Glutamatergic neuron (in vitro differentiated cells): ENCODE data around the gene ARID1B. TPM values are rescaled to one million over a fixed set of nuclear protein-coding genes. Genes with fewer than 3 reads are reported as not detected.
A peak's percentile ranks its signal among the peaks of the same experiment; 100 is the strongest.

ENCODE experiments used
- DNase-seq: peaks from one replicate; pipeline ENCODE4 v3.0.0; 2022
- H3K27ac Mint-ChIP-seq: one replicate; pipeline ENCODE4 v1.8.0; 2020; ENCODE audit warnings: mild to moderate bottlenecking, mixed read lengths, inconsistent platforms; ENCODE audit not compliant: unreplicated experiment
- H3K27me3 Mint-ChIP-seq: one replicate; pipeline ENCODE4 v1.8.0; 2020; ENCODE audit warnings: mild to moderate bottlenecking, moderate library complexity, mixed read lengths, inconsistent platforms; ENCODE audit not compliant: unreplicated experiment
- H3K36me3 Mint-ChIP-seq: one replicate; pipeline ENCODE4 v1.8.0; 2020; ENCODE audit warnings: mild to moderate bottlenecking, mixed read lengths, inconsistent platforms; ENCODE audit not compliant: unreplicated experiment
- H3K4me1 Mint-ChIP-seq: one replicate; pipeline ENCODE4 v1.8.0; 2020; ENCODE audit warnings: mild to moderate bottlenecking, low read depth, mixed read lengths, inconsistent platforms; ENCODE audit not compliant: unreplicated experiment
- H3K4me3 Mint-ChIP-seq: one replicate; pipeline ENCODE4 v1.8.0; 2020; ENCODE audit warnings: mild to moderate bottlenecking, mixed read lengths, inconsistent platforms; ENCODE audit not compliant: unreplicated experiment
- H3K9me3 Mint-ChIP-seq: one replicate; pipeline ENCODE4 v1.8.0; 2020; ENCODE audit warnings: mild to moderate bottlenecking, moderate library complexity, mixed read lengths, inconsistent platforms; ENCODE audit not compliant: unreplicated experiment
- total RNA-seq: library from RNA; stranded (reverse); fragmentation: NEBNext Ultra II Directional; extraction: Animal tissue kit (Norgen Biotek cat#: 25700); gene quantifications from one replicate; pipeline ENCODE4 v1.2.1, GENCODE V29; 2021; ENCODE audit not compliant: unreplicated experiment
- TF ChIP-seq, protein P1 (sequence below): fragments of 200-600 bp; sonication (generic); IDR thresholded peaks from one replicate; pipeline ENCODE4 v1.5.0; 2021; ENCODE audit not compliant: partially characterized antibody, unreplicated experiment

The ARID1B gene
- total RNA-seq, 1 donor from 2014 or later, result 202 TPM

DNA sequence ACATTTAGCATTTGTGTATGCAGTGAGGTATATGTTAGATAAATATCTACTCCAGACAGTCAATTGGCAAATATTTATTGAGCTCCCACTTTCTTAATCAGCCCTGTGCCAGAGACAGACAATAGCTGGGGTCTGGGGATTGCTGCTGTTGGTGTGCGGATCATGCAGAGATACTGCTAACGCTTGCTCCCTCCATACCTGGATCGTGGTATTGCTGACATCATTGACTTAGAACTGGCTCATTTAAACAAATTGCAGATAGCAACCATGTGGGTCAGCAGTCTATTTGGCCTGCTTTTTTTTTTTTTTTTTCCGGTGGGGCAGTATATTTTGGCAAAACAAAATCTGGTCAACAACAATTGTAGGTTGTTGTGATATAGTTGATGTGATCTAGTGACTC is 9.5 kb downstream of the ARID1B start:
- Mint-ChIP-seq H3K4me3 (peak overlapping the region; percentile 17), H3K36me3 (no peaks in the 10 kb centered on the region), H3K27ac (no peak overlapping the region), H3K4me1 (peaks cover 63% of the 10 kb centered on the region), H3K9me3 (peaks cover 3% of the 10 kb centered on the region), H3K27me3 (peaks cover 2% of the 10 kb centered on the region)
- TF ChIP-seq, protein P1, sequence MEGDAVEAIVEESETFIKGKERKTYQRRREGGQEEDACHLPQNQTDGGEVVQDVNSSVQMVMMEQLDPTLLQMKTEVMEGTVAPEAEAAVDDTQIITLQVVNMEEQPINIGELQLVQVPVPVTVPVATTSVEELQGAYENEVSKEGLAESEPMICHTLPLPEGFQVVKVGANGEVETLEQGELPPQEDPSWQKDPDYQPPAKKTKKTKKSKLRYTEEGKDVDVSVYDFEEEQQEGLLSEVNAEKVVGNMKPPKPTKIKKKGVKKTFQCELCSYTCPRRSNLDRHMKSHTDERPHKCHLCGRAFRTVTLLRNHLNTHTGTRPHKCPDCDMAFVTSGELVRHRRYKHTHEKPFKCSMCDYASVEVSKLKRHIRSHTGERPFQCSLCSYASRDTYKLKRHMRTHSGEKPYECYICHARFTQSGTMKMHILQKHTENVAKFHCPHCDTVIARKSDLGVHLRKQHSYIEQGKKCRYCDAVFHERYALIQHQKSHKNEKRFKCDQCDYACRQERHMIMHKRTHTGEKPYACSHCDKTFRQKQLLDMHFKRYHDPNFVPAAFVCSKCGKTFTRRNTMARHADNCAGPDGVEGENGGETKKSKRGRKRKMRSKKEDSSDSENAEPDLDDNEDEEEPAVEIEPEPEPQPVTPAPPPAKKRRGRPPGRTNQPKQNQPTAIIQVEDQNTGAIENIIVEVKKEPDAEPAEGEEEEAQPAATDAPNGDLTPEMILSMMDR, result no peak
- no peak for DNase-seq

DNA sequence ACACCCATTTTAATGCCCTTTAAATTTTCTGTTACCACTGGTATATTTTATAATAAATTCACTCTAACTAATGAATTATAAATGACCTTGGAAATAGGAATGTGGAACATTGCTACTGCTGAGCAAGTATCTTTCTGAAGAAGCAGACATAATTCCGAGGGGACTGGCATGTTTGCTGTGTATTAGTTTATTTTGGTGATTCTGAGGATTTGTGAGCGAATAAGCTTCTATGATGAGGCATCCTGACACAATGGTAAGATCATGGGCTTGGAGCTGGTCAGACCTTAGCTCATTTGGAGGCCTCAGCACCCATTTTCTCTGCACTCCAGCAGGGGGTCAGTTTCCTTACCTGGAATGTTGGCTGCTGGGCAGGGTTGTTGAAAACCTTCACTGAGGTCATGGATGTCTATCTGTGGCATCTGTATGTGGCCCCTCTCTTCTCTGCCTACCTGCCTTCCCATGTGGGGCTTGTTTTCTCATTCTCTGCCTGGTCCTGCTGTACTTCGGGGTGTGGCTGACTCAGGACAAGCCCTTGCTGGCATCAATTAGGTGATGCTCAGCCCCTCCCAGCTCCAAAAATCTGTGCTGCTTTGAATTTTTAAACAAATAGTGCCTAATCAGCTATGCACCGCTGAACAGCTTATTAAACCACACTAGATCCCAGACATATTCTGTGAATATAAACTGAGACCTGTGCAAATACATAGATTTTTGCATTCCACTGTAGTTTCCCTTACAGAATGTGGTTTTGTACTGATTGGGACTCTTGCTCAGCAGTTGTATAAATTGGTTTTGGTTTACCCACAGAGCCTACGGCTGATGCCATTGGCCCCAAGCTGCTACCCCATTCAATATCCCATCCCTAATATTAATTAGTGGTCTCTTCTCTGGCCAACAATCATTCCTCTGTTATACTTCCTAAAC is 10.7 kb downstream of the ARID1B start:
- peak overlapping the region; percentile 60 for H3K4me3 Mint-ChIP-seq
- DNase-seq, result no peak
- TF ChIP-seq, protein P1, result no peak
- H3K36me3 Mint-ChIP-seq, result no peaks in the 10 kb centered on the region
- H3K9me3 Mint-ChIP-seq, result peaks cover 3% of the 10 kb centered on the region
- peaks cover 69% of the 10 kb centered on the region for H3K4me1 Mint-ChIP-seq
- H3K27ac Mint-ChIP-seq, result peak overlapping the region; percentile 15
- peaks cover 2% of the 10 kb centered on the region for H3K27me3 Mint-ChIP-seq

DNA sequence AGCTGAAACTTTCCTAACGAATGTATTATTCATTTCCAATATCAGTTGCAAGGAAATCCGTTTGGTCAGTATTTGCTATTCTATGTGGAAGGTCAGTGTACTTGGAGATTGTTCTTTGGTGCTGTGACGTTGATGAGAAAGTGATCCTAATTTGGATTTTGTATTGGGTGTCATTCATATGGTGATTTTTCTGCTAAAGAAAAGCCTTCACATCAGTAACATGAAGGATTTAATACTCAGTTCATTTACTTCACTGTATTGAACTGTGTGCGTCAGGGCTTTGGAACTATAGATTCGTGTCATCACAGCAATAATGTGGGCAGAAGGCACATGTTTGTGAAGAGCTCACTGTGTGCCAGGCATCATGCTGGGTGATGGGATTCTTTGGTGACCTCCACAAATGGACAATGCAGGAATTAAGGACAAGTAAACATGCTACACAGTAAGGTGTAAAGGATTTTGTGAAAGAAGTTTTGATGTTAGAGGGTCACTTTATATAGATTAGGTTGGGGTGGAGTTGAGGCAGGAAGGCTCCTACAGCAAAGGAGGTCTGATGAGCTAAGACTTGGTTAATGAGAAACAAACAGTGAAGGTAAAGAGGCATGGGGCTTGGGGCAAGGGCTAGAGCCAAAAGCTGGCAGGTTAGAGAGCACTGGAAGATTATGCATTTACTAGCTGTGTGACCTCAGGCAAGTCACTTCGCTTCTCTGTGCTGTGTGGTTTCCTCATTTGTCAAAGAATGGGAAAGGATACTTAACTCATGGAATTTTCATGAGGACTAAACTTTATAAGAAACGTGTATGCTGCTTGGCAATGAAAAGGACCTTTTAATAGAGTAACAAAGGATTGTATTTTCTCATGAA is 12.1 kb downstream of the ARID1B start:
- peak overlapping the region; percentile 0 for H3K4me3 Mint-ChIP-seq
- TF ChIP-seq, protein P1, result no peak
- peaks cover 3% of the 10 kb centered on the region for H3K9me3 Mint-ChIP-seq
- H3K36me3 Mint-ChIP-seq, result no peaks in the 10 kb centered on the region
- H3K27me3 Mint-ChIP-seq, result peaks cover 2% of the 10 kb centered on the region
- DNase-seq, result no peak
- H3K27ac Mint-ChIP-seq, result no peak overlapping the region
- peaks cover 64% of the 10 kb centered on the region for H3K4me1 Mint-ChIP-seq

DNA sequence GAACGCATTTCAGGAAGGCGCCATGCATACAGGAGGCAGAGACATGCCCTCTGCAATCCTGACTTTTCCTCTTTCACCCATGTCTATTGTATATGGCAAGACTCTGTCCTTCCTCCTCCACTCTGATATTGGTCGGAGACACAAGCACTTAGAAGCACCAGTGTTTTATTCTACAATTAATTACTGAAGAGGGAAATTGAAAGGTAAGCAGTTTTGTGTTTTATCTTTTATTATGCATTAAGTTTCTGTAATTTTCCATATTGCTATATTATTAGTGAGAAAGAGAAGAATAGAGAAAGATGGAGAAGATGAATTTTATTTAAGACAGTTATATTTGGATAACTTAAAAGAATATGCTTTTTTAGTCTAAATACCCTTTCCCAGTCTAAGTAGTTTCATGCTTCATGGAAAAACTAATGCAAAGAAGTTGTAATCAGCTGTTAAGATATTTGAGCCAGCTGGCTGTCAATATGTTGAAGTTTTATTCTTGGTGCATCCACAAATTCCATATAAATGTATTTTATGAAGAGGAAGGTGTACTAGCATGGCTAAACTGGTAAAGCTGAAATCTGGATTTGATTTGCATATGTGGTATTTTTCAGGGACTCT is 13.6 kb downstream of the ARID1B start:
- H3K9me3 Mint-ChIP-seq, result peaks cover 3% of the 10 kb centered on the region
- peak overlapping the region; percentile 78 for H3K27ac Mint-ChIP-seq
- no peaks in the 10 kb centered on the region for H3K36me3 Mint-ChIP-seq
- DNase-seq, result no peak
- H3K4me3 Mint-ChIP-seq, result peak overlapping the region; percentile 67
- peaks cover 2% of the 10 kb centered on the region for H3K27me3 Mint-ChIP-seq
- H3K4me1 Mint-ChIP-seq, result peaks cover 72% of the 10 kb centered on the region
- TF ChIP-seq, protein P1, result no peak
